ENCODE data around the gene NANOS3. TPM values are rescaled to one million over a fixed set of nuclear protein-coding genes. Genes with fewer than 3 reads are reported as not detected.
A peak's percentile ranks its signal among the peaks of the same experiment; 100 is the strongest.

The NANOS3 gene
- total and polyA plus RNA-seq, 2 experiments from 2014 or later = not detected

- peak; percentile 9 to 28; a peak in 2 of 4 replicates for TF ChIP-seq CTCF (conservative IDR thresholded peaks at IDR 0.05; ENCODE audit: low read depth in 2 of 2)
- TF ChIP-seq ZNF331 (CRISPR knock-in tag; IDR thresholded peaks at IDR 0.05; ENCODE audit: low read depth) = no peak
- no peak for TF ChIP-seq ZNF114 (CRISPR knock-in tag; IDR thresholded peaks at IDR 0.05)
- Mint-ChIP-seq H3K36me3 (ENCODE audit: low read depth) (no peaks in the 10 kb centered on the region; the same call in 2 of the 3 replicates), H3K9me3 (no peaks in the 10 kb centered on the region; the same call in 2 of the 3 replicates), H3K27ac (no peak overlapping the region), H3K4me3 (no peak overlapping the region), H3K4me1 (peaks cover 13% of the 10 kb centered on the region), H3K27me3 (ENCODE audit: insufficient read depth, low read depth, poor library complexity) (peaks cover 39% of the 10 kb centered on the region)
- Histone ChIP-seq H3K36me3 (ENCODE audit: insufficient read depth) (no peaks in the 10 kb centered on the region), H3K27ac (ENCODE audit: low read depth) (no peak overlapping the region), H3K27me3 (ENCODE audit: insufficient read depth) (peaks cover 21% of the 10 kb centered on the region), H3K4me1 (ENCODE audit: insufficient read depth) (peaks cover 10% of the 10 kb centered on the region), H3K4me3 (no peak overlapping the region), H3F3A (replicated peaks; ENCODE audit: low read depth) (peaks cover 18% of the 10 kb centered on the region), H2AFZ (no peak overlapping the region), H3K9me2 (ENCODE audit: insufficient read depth) (no peaks in the 10 kb centered on the region), H3K79me2 (replicated peaks; ENCODE audit: insufficient read depth) (no peaks in the 10 kb centered on the region), H3K4me2 (no peak overlapping the region), H4K20me1 (replicated peaks; ENCODE audit: insufficient read depth) (no peaks in the 10 kb centered on the region)
- ATAC-seq = no peak
- no peak for DNase-seq (ENCODE audit: low spot score)
Measured at GRCh38 chr19:13859361-13859880, 17.5 kb upstream of the NANOS3 start.

GRCh38 chr19:13860679-13861391 lies 16.1 kb upstream of the NANOS3 start:
- peaks cover 21% of the 10 kb centered on the region for H3F3A ChIP-seq (replicated peaks; ENCODE audit: low read depth)
- H3K4me3 ChIP-seq = no peak overlapping the region
- H3K36me3 ChIP-seq (ENCODE audit: insufficient read depth) = no peaks in the 10 kb centered on the region
- Mint-ChIP-seq H3K4me3 (no peak overlapping the region; the same call in 2 of the 3 replicates), H3K9me3 (no peaks in the 10 kb centered on the region; the same call in 2 of the 3 replicates), H3K27ac (no peak overlapping the region), H3K4me1 (peaks cover 15% of the 10 kb centered on the region), H3K36me3 (ENCODE audit: low read depth) (no peaks in the 10 kb centered on the region; the same call in 2 of the 3 replicates), H3K27me3 (ENCODE audit: insufficient read depth, low read depth, poor library complexity) (peaks cover 38% of the 10 kb centered on the region)
- H3K27me3 ChIP-seq (ENCODE audit: insufficient read depth) = peaks cover 31% of the 10 kb centered on the region
- no peak for DNase-seq (ENCODE audit: low spot score)
- H3K4me1 ChIP-seq (ENCODE audit: insufficient read depth) = peaks cover 10% of the 10 kb centered on the region
- H3K4me2 ChIP-seq = peak overlapping the region; percentile 72
- H3K27ac ChIP-seq (ENCODE audit: low read depth) = no peak overlapping the region
- peak overlapping the region; percentile 49 for H2AFZ ChIP-seq
- H3K9me2 ChIP-seq (ENCODE audit: insufficient read depth) = no peaks in the 10 kb centered on the region
- H3K79me2 ChIP-seq (replicated peaks; ENCODE audit: insufficient read depth) = no peaks in the 10 kb centered on the region
- no peaks in the 10 kb centered on the region for H4K20me1 ChIP-seq (replicated peaks; ENCODE audit: insufficient read depth)
- ATAC-seq = no peak
- TF ChIP-seq EZH2phosphoT487 (IDR thresholded peaks at IDR 0.05; ENCODE audit: unreplicated experiment) = no peak
- TF ChIP-seq CREB1 (CRISPR knock-in tag; IDR thresholded peaks at IDR 0.05; ENCODE audit: low read depth) = no peak
- no peak for TF ChIP-seq REST (IDR thresholded peaks at IDR 0.05; ENCODE audit: unreplicated experiment)
- no peak for TF ChIP-seq NANOG (IDR thresholded peaks at IDR 0.05; ENCODE audit: borderline replicate concordance)
- TF ChIP-seq POLR2AphosphoS5 (IDR thresholded peaks at IDR 0.05; ENCODE audit: low read depth) = no peak
- no peak for TF ChIP-seq STAT1 (IDR thresholded peaks at IDR 0.05; ENCODE audit: unreplicated experiment)
- no peak for TF ChIP-seq CTCF (conservative IDR thresholded peaks at IDR 0.05; ENCODE audit: low read depth in 2 of 2)
- TF ChIP-seq ZNF114 (CRISPR knock-in tag; IDR thresholded peaks at IDR 0.05) = no peak
- no peak for TF ChIP-seq ETS1 (IDR thresholded peaks at IDR 0.05)
- TF ChIP-seq JUNB (IDR thresholded peaks at IDR 0.05; ENCODE audit: unreplicated experiment) = no peak

All from GM23338 (cell line).